GM23338 (cell line): Measurements from ENCODE around the gene SETD1A. TPM values are rescaled to one million over a fixed set of nuclear protein-coding genes. Genes with fewer than 3 reads are reported as not detected.
A peak's percentile ranks its signal among the peaks of the same experiment; 100 is the strongest.

Experiments used
- ATAC-seq: fragments of 200-7000 bp; cut with Tn5 transposase; 3 replicates; pipeline ENCODE4 v1.9.1; 2020
- DNase-seq: peaks from one replicate; pipeline ENCODE4 v3.0.0-alpha.2; 2015; ENCODE audit warnings: low spot score
- H2AFZ ChIP-seq: fragments of 200-600 bp; sonication (generic); 2 replicates; pipeline ENCODE4 v1.8.0; 2016; ENCODE audit warnings: antibody characterized with exemption, mild to moderate bottlenecking, moderate library complexity
- H3F3A ChIP-seq: fragments of 200-600 bp; sonication (generic); replicated peaks from 2 replicates; pipeline ENCODE4 v1.8.0; 2017; ENCODE audit warnings: antibody characterized with exemption, mixed run types, low read depth
- H3K27ac ChIP-seq: fragments of 200-600 bp; sonication (generic); 2 replicates; pipeline ENCODE4 v1.6.1; 2016; ENCODE audit warnings: low read depth
- H3K27me3 ChIP-seq: fragments of 200-600 bp; sonication (generic); 2 replicates; pipeline ENCODE4 v1.8.0; 2016; ENCODE audit warnings: mild to moderate bottlenecking, mixed run types, moderate library complexity; ENCODE audit not compliant: insufficient read depth
- H3K36me3 ChIP-seq: fragments of 200-600 bp; sonication (generic); 2 replicates; pipeline ENCODE4 v1.8.0; 2016; ENCODE audit warnings: mild to moderate bottlenecking; ENCODE audit not compliant: insufficient read depth
- H3K4me1 ChIP-seq: fragments of 200-600 bp; sonication (generic); 2 replicates; pipeline ENCODE4 v1.8.0; 2016; ENCODE audit warnings: mild to moderate bottlenecking, moderate library complexity; ENCODE audit not compliant: insufficient read depth
- H3K4me2 ChIP-seq: fragments of 200-600 bp; sonication (generic); 2 replicates; pipeline ENCODE4 v1.7.1; 2017; ENCODE audit warnings: mixed run types
- H3K4me3 ChIP-seq: fragments of 200-600 bp; sonication (generic); 2 replicates; pipeline ENCODE4 v1.6.1; 2016; ENCODE audit warnings: mixed run types
- H3K79me2 ChIP-seq: fragments of 200-600 bp; sonication (generic); replicated peaks from 2 replicates; pipeline ENCODE4 v1.8.0; 2017; ENCODE audit warnings: mild to moderate bottlenecking; ENCODE audit not compliant: insufficient read depth
- H3K9me2 ChIP-seq: fragments of 200-600 bp; sonication (generic); 2 replicates; pipeline ENCODE4 v1.8.0; 2017; ENCODE audit not compliant: insufficient read depth
- H4K20me1 ChIP-seq: fragments of 200-600 bp; sonication (generic); replicated peaks from 2 replicates; pipeline ENCODE4 v1.8.0; 2017; ENCODE audit warnings: mild to moderate bottlenecking; ENCODE audit not compliant: insufficient read depth
- H3K27ac Mint-ChIP-seq: 2 replicates; pipeline ENCODE4 v1.8.0; 2020; ENCODE audit warnings: inconsistent platforms, mild to moderate bottlenecking, moderate library complexity, mixed read lengths
- H3K27me3 Mint-ChIP-seq: 3 replicates; pipeline ENCODE4 v1.8.0; 2022; ENCODE audit warnings: low read depth, mild to moderate bottlenecking, moderate library complexity, mixed read lengths, inconsistent platforms; ENCODE audit not compliant: insufficient read depth, poor library complexity
- H3K36me3 Mint-ChIP-seq: 3 replicates; pipeline ENCODE4 v1.8.0; 2021; ENCODE audit warnings: low read depth, mild to moderate bottlenecking, inconsistent platforms, moderate library complexity, mixed read lengths
- H3K4me1 Mint-ChIP-seq: 3 replicates; pipeline ENCODE4 v1.8.0; 2020; ENCODE audit warnings: mild to moderate bottlenecking, inconsistent platforms, mixed read lengths
- H3K4me3 Mint-ChIP-seq: 3 replicates; pipeline ENCODE4 v1.8.0; 2021; ENCODE audit warnings: moderate library complexity, mild to moderate bottlenecking, inconsistent platforms, mixed read lengths
- H3K9me3 Mint-ChIP-seq: 3 replicates; pipeline ENCODE4 v1.8.0; 2020; ENCODE audit warnings: moderate library complexity, mild to moderate bottlenecking, inconsistent platforms, mixed read lengths
- CREB1 ChIP-seq: fragments of 250-450 bp; sonication (Bioruptor Pico); IDR thresholded peaks from 2 replicates; pipeline ENCODE4 v1.5.0; 2020; ENCODE audit warnings: low read depth, mild to moderate bottlenecking, moderate library complexity
- EZH2 ChIP-seq: fragments of 200-600 bp; sonication (generic); IDR thresholded peaks from one replicate; pipeline ENCODE4 v1.8.0; 2017; ENCODE audit warnings: antibody characterized with exemption, mild to moderate bottlenecking, low read depth; ENCODE audit not compliant: unreplicated experiment
- EZH2phosphoT487 ChIP-seq: fragments of 200-600 bp; sonication (generic); IDR thresholded peaks from one replicate; pipeline ENCODE4 v1.8.1; 2018; ENCODE audit warnings: antibody characterized with exemption; ENCODE audit not compliant: unreplicated experiment
- JUNB ChIP-seq: IDR thresholded peaks from one replicate; pipeline ENCODE4 v1.6.1; 2016; ENCODE audit warnings: antibody characterized with exemption; ENCODE audit not compliant: unreplicated experiment
- NANOG ChIP-seq: IDR thresholded peaks from 2 replicates; pipeline ENCODE4 v1.6.1; 2016; ENCODE audit warnings: antibody characterized with exemption, borderline replicate concordance
- ZNF114 ChIP-seq: fragments of 250-450 bp; sonication (Bioruptor Pico); IDR thresholded peaks from 2 replicates; pipeline ENCODE4 v1.5.0; 2020; ENCODE audit warnings: mild to moderate bottlenecking, moderate library complexity
- ZNF331 ChIP-seq: fragments of 250-450 bp; sonication (Bioruptor Pico); IDR thresholded peaks from 2 replicates; pipeline ENCODE4 v1.5.0; 2020; ENCODE audit warnings: low read depth, mild to moderate bottlenecking, moderate library complexity
- polyA plus RNA-seq: library from polyadenylated mRNA; unstranded; fragments of >200 nt; fragmentation: Nextera tagmentation; extraction: Ambion mirVana; gene quantifications from 2 replicates; pipeline ENCODE4 v1.2.1, GENCODE V29; 2016
- total RNA-seq: library from RNA; depleted of rRNA; stranded (reverse); fragments of >200 nt; shearing (Covaris generic); gene quantifications from 2 replicates; pipeline ENCODE4 v1.2.3, GENCODE V29; 2014
- TF ChIP-seq, protein P1 (sequence below), 2 experiments: fragments of 200-600 bp in 1 of 2; sonication (generic) in 1 of 2; conservative IDR thresholded peaks; 2 replicates each; pipeline versions ENCODE4 v1.5.1 to v1.6.1; 2016 to 2017; ENCODE audit warnings: antibody characterized with exemption in 2 of 2, low read depth in 2 of 2, mild to moderate bottlenecking in 2 of 2, moderate library complexity in 1 of 2

The SETD1A gene
- total and polyA plus RNA-seq, 2 experiments from 2014 or later = 10.8 to 21.9 TPM

DNA sequence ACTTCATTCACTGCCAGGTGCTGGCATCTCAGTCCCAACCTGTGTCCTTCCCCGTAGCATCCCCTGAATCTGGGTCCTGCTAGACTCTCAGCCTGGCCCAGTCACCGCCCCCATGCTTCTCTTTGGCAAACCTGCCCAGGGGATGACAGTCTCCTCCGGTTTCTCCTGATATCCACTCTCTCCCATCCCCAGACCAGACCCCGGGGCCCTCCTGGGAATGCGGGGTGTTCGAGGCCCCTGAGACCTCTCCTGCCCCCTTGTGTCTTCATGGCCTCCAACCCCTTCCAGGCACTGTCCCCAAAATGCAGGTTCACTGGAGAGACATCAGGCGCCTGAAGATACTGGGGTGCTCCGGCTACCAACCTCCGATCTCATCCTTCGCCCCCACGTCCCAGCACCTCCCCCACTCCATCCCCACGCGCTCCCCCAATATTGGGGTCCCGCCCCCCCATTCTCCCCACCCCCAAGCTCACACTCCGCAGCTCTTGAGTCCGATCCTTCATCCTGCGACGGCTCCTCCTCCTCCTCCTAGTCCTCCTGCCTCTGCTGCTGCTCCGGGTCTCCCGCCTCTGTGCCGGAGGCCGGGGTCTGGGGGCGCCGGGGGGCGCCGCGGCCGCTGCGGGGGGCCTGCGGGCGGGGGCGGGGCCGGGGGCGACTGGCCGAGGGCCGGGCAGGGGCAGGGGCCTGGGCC is 52.5 kb downstream of the SETD1A start:
- Histone ChIP-seq H3K79me2 (peaks cover 10% of the 10 kb centered on the region; the same call in 1 of the 2 replicates), H3K27ac (no peak overlapping the region), H3K4me2 (peak overlapping the region; percentile 84), H3F3A (no peaks in the 10 kb centered on the region), H4K20me1 (0 out of 2 replicates have a peak, but pooled peaks cover 5% of the 10 kb centered on the region), H3K4me1 (no peaks in the 10 kb centered on the region; the same call in 1 of the 2 replicates), H3K27me3 (no peaks in the 10 kb centered on the region), H3K9me2 (no peaks in the 10 kb centered on the region), H2AFZ (no peak overlapping the region; the same call in 1 of the 2 replicates), H3K4me3 (peak overlapping the region; percentile 64), H3K36me3 (no peaks in the 10 kb centered on the region; the same call in 1 of the 2 replicates)
- Mint-ChIP-seq H3K27ac (no peak overlapping the region; the same call in 1 of the 2 replicates), H3K4me3 (peak overlapping the region; percentile 76), H3K36me3 (no peaks in the 10 kb centered on the region; the same call in 2 of the 3 replicates), H3K4me1 (peaks cover 20% of the 10 kb centered on the region), H3K9me3 (no peaks in the 10 kb centered on the region; the same call in 1 of the 3 replicates), H3K27me3 (peaks cover 34% of the 10 kb centered on the region)
- ATAC-seq (peak; percentile 47), DNase-seq (peak; percentile 71)
- TF ChIP-seq, protein P1, sequence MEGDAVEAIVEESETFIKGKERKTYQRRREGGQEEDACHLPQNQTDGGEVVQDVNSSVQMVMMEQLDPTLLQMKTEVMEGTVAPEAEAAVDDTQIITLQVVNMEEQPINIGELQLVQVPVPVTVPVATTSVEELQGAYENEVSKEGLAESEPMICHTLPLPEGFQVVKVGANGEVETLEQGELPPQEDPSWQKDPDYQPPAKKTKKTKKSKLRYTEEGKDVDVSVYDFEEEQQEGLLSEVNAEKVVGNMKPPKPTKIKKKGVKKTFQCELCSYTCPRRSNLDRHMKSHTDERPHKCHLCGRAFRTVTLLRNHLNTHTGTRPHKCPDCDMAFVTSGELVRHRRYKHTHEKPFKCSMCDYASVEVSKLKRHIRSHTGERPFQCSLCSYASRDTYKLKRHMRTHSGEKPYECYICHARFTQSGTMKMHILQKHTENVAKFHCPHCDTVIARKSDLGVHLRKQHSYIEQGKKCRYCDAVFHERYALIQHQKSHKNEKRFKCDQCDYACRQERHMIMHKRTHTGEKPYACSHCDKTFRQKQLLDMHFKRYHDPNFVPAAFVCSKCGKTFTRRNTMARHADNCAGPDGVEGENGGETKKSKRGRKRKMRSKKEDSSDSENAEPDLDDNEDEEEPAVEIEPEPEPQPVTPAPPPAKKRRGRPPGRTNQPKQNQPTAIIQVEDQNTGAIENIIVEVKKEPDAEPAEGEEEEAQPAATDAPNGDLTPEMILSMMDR (conservative IDR thresholded peaks at IDR 0.05; ENCODE audit: low read depth in 2 of 2) = peak; percentile 34 to 47
- TF ChIP-seq ZNF114 = no peak
- no peak for TF ChIP-seq EZH2phosphoT487
- no peak for TF ChIP-seq EZH2

DNA sequence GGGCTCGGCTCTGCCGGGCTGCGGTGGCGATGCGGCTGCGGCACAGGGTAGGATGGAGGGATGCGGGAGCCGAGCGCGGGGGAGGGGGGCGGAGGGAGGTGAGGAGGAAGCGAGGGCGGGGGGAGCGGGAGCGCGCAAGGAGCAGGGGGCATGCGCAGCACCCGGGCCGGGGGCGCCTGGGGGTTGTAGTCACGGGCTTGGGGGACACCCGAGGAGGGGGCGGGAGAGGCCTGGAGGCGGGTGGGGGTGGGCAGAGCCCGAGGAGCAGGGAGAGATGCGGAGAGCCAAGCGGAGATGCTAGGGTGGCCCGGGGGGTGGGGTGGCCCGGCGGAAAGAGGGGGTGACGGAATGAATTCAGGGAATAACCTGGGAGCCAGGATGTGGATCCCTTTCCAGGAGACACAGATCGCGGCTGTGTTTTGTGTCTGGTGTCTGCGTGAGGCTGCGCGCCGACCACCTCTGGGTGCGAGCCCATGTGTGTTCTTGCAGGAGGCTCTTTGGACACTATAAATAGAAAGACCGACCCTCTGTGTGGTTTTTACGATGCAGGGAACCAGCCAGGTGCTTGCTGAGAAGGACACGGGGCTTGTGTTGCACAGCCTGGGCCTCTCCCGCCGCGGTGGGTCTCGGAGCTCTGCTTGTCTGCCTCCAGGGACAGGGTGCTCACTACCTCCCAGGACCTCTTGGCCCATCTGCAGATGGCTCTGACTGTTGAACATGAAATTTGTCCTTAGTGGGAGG is 53.2 kb downstream of the SETD1A start, which contains the start of gene STX1B:
Gene STX1B, minus strand, starts transcription at position 54 of the 741 bp plus-strand sequence. CDS start 242 bp downstream, outside the sequence.
- Histone ChIP-seq H3K36me3 (no peaks in the 10 kb centered on the region; the same call in 1 of the 2 replicates), H4K20me1 (0 out of 2 replicates have a peak, but pooled peaks cover 5% of the 10 kb centered on the region), H3K27me3 (no peaks in the 10 kb centered on the region), H3K4me2 (peak within 1 kb of the TSS; percentile 84), H3K4me3 (peak within 1 kb of the TSS; percentile 64), H3K9me2 (no peaks in the 10 kb centered on the region), H3K27ac (no peak within 1 kb of the TSS), H3F3A (no peaks in the 10 kb centered on the region), H3K4me1 (no peaks in the 10 kb centered on the region; the same call in 1 of the 2 replicates), H3K79me2 (peaks cover 10% of the 10 kb centered on the region; the same call in 1 of the 2 replicates), H2AFZ (peak within 1 kb of the TSS; percentile 99)
- Mint-ChIP-seq H3K4me3 (peak within 1 kb of the TSS; percentile 76), H3K27ac (no peak within 1 kb of the TSS; the same call in 1 of the 2 replicates), H3K36me3 (no peaks in the 10 kb centered on the region; the same call in 2 of the 3 replicates), H3K4me1 (peaks cover 20% of the 10 kb centered on the region), H3K9me3 (no peaks in the 10 kb centered on the region; the same call in 1 of the 3 replicates), H3K27me3 (peaks cover 31% of the 10 kb centered on the region)
- DNase-seq (peak; percentile 96), ATAC-seq (peak; percentile 68)
- TF ChIP-seq ZNF114 (no peak), ZNF331 (CRISPR knock-in tag) (no peak), NANOG (no peak), CREB1 (CRISPR knock-in tag) (no peak), JUNB (no peak)
- TF ChIP-seq, protein P1 (conservative IDR thresholded peaks at IDR 0.05; ENCODE audit: low read depth in 2 of 2) = no peak
